HG02885 (cell line): ENCODE results near the gene PNKD.

ENCODE experiments used
- ATAC-seq: cut with Tn5 transposase; IDR thresholded peaks from one replicate; pipeline ENCODE4 v1.9.1; 2021; ENCODE audit warnings: mild to moderate bottlenecking; ENCODE audit not compliant: unreplicated experiment, poor library complexity

Gene PNKD

GRCh38 chr2:218392891-218393462 is 122.7 kb downstream of the PNKD start:
- ATAC-seq, result no peak

- ATAC-seq, result no peak
Observed at GRCh38 chr2:218393750-218394290, 123.5 kb downstream of the PNKD start.

DNA sequence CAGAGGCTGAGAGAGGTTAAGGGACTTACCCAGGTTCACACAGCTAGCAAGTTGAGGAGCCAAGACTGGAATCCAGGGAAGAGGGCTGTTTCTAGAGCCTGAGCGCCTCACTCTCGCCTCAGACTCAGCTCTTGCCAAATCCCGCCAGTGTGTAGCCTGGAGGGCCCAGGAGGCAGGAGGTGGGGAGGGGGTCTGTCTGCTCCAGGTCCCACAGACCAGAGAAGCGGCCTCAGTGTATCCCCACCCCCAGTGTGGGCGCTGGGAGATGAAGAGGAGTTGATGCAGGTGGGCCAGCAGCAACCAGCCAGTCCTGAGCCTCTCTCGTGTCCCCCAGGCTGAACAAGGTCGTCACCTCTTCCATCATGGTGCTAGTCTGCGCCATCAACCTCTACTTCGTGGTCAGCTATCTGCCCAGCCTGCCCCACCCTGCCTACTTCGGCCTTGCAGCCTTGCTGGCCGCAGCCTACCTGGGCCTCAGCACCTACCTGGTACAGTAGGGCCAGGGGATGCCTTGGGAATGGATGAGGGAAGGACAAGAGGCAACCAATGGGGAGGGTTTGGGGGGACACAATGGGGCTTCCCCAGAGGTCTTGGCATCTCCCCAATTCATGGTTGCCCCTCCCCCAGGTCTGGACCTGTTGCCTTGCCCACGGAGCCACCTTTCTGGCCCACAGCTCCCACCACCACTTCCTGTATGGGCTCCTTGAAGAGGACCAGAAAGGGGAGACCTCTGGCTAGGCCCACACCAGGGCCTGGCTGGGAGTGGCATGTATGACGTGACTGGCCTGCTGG is 124.2 kb downstream of the PNKD start:
- no peak for ATAC-seq

- ATAC-seq, result no peak
Observed at GRCh38 chr2:218395090-218395444, 124.7 kb downstream of the PNKD start.

DNA sequence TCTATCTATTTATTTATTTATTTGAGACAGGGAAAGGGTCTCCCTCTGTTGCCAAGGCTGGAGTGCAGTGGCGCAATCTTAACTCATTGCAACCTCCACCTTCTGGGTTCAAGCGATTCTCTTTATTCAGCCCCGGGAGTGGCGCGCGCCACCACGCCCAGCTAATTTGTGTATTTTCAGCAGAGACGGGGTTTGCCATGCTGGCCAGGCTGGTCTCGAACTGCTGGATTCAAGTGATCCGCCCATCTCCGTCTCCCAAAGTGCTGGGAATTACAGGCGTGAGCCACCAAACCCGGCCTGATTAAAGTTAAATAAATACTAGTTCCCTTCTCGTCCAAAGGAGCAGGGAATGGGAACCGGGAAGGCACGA is 125.1 kb downstream of the PNKD start:
- no peak for ATAC-seq

GRCh38 chr2:218395826-218396687 is 125.7 kb downstream of the PNKD start:
- peak; percentile 56 for ATAC-seq
